G401 (cell line): ENCODE results near the gene TMEM62. TPM values are rescaled to one million over a fixed set of nuclear protein-coding genes. Genes with fewer than 3 reads are reported as not detected.
A peak's percentile ranks its signal among the peaks of the same experiment; 100 is the strongest.
"Not testable (repeated sequence)": the region's sequence is repeated elsewhere in the genome, so short reads cannot be mapped to it uniquely, and the experiment has no call there.

Experiments
- DNase-seq: peaks from one replicate; pipeline ENCODE4 v3.0.0-alpha.2; 2015; ENCODE audit warnings: low spot score
- in situ Hi-C: cut with HindIII; loops from 2 replicates; pipeline ENCODE4 v1.10.0; 2016; ENCODE audit warnings: low sequenced_read_pairs, mixed read lengths
- total RNA-seq: library from RNA; depleted of rRNA; stranded (reverse); fragments of >200 nt; shearing (Covaris generic); gene quantifications from 2 replicates; pipeline ENCODE4 v1.2.3, GENCODE V29; 2014; rRNA removed

TMEM62 gene
- total RNA-seq, 1 experiment from 2014 or later: 22.0 TPM

- no peak for DNase-seq
- in situ Hi-C loops: no loop called here
Observed at GRCh38 chr15:43219929-43220928, 86.8 kb downstream of the TMEM62 start.

- in situ Hi-C loops: no loop called here
Observed at GRCh38 chr15:43220991-43221403, 87.6 kb downstream of the TMEM62 start, which contains the start of gene EPB42. EPB42 (minus strand) TSS chr15:43221018; CDS start chr15:43220825, 193 bp downstream.

GRCh38 chr15:43221422-43221821 lies 88.0 kb downstream of the TMEM62 start:
- no peak for DNase-seq
- in situ Hi-C loops: no loop called here

More at GRCh38 chr15:43220991-43221403, 87.6 kb downstream of the TMEM62 start, which contains the start of gene EPB42:
- DNase-seq: no peak

GRCh38 chr15:43225201-43225949 lies 92.0 kb downstream of the TMEM62 start:
- DNase-seq: peak; percentile 66
- in situ Hi-C loops: no loop called here

DNA sequence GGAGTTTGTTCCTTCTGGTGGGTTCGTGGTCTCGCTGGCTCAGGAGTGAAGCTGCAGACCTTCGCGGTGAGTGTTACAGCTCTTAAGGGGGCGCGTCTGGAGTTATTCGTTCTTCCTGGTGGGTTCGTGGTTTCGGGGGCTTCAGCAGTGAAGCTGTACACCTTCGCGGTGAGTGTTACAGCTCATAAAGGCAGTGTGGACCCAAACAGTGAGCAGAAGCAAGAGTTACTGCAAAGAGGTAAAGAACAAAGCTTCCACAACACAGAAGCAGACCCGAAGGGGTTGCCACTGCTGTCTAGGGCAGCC lies 92.5 kb downstream of the TMEM62 start:
- in situ Hi-C loops, DNase-seq: not testable (repeated sequence)

DNA sequence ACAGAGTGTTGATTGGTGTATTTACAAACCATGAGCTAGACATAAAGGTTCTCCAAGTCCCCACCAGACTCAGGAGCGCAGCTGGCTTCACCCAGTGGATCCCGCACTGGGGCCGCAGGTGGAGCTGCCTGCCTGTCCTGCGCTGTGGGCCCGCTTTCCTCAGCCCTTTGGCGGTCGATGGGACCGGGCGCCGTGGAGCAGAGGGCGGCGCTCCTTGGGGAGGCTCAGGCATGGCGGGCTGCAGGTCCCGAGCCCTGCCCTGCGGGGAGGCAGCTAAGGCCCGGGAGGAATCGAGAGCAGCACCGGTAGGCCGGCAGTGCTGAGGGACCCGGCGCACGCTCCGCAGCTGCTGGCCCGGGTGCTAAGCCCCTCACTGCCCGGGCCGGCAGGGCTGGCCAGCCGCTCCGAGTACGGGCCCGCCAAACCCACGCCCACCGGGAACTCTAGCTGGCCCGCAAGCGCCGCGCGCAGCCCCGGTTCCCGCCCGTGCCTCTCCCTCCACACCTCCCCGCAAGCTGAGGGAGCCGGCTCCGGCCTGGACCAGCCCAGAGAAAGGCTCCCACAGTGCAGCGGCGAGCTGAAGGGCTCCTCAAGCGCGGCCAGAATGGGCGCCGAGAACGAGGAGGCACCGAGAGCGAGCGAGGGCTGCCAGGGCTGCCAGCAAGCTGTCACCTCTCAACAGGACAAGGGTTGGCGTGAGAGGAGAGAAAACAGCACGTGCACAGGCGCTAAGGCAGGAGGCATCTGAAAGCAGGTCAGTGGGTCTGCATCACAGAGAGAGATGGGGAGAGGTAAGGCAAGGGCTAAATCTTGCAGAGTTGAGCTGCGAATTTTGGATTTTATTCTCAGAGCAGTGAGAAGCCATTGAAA lies 93.3 kb downstream of the TMEM62 start:
- in situ Hi-C loops: no loop called here
- peak; percentile 76 for DNase-seq

GRCh38 chr15:43229977-43230376 lies 96.6 kb downstream of the TMEM62 start:
- peak; percentile 16 for DNase-seq
- in situ Hi-C loops: no loop called here

DNA sequence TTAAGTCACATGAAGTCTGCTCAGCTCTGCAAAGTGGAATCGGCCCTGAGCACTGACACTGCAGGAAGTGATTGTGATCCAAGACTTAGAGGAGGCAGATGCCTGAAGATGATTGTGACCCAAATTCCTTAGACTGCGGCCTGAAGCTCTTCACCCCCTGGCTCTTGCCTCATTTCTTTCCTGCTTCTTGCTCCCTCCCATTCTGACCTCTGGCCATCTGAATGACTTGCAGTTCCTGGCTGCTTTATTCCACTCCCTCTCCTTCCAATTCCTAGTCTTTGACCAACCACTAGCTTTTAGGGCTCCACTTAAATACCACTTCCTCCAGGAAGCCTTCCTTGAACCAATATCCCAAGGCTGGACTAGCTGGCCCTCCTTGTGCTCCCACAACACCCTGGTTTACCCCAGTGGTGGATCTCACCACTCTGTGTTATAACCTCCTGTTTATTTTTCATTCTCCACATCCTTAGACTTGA lies 97.3 kb downstream of the TMEM62 start:
- no peak for DNase-seq

DNA sequence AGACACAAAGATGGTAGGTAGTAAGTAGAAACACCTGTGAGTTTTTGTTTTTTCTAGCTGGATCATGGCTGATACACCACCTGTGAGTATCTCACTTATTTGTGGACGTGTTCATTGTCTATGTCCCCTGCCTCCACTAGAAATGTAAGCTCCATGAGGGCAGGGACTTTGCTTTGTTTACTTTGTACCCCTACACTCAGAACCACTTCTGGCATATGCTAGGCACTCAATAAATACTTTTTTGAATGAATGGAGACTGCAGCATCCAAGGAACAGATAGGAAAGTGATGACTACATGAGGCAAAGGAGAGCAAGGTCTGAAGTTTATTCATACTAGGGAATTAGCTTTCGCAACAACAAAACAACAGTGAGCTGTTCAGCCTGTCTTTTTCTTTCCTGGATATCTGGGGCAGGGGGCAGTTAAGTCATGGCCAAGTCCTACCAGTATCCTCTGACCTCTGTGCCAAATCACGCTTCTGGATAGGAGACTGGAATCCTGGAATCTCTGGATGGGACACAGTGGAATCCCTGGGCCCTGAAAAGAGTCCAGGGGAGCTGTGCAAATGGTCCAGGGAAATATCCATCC lies 99.0 kb downstream of the TMEM62 start:
- DNase-seq: no peak
- in situ Hi-C loops: no loop called here

More for the DNA sequence above, 97.3 kb downstream of the TMEM62 start:
- in situ Hi-C loops: no loop called here

Other genes with a start within 250 kb of the TMEM62 start
- gene TTBK2, start 212.8 kb upstream of the TMEM62 start, total RNA-seq: 3.4 and 6.2 TPM in 2 replicates
- gene UBR1, start 27.5 kb upstream of the TMEM62 start, total RNA-seq: 7.5 and 18.8 TPM in 2 replicates
- 32.1 and 38.9 TPM in 2 replicates for gene CCNDBP1, start 51.8 kb downstream of the TMEM62 start, total RNA-seq
- gene EPB42, start 87.4 kb downstream of the TMEM62 start, total RNA-seq: not detected in 2 replicates
- not detected in 2 replicates for gene TGM5, start 133.3 kb downstream of the TMEM62 start, total RNA-seq
- not detected in 2 replicates for gene TGM7, start 168.7 kb downstream of the TMEM62 start, total RNA-seq
- gene LCMT2, start 197.0 kb downstream of the TMEM62 start, total RNA-seq: not detected in 2 replicates
- gene ZSCAN29, start 237.5 kb downstream of the TMEM62 start, total RNA-seq: 19.0 and 35.6 TPM in 2 replicates
- 19.2 and 24.0 TPM in 2 replicates for gene TUBGCP4, start 237.5 kb downstream of the TMEM62 start, total RNA-seq